GM03348 (cell line): ENCODE measurements around the gene MOGAT1.
A peak's percentile ranks its signal among the peaks of the same experiment; 100 is the strongest.

Experiments used
- DNase-seq: peaks from one replicate; pipeline ENCODE4 v3.0.0; 2012; ENCODE audit warnings: low spot score

The MOGAT1 gene

DNA sequence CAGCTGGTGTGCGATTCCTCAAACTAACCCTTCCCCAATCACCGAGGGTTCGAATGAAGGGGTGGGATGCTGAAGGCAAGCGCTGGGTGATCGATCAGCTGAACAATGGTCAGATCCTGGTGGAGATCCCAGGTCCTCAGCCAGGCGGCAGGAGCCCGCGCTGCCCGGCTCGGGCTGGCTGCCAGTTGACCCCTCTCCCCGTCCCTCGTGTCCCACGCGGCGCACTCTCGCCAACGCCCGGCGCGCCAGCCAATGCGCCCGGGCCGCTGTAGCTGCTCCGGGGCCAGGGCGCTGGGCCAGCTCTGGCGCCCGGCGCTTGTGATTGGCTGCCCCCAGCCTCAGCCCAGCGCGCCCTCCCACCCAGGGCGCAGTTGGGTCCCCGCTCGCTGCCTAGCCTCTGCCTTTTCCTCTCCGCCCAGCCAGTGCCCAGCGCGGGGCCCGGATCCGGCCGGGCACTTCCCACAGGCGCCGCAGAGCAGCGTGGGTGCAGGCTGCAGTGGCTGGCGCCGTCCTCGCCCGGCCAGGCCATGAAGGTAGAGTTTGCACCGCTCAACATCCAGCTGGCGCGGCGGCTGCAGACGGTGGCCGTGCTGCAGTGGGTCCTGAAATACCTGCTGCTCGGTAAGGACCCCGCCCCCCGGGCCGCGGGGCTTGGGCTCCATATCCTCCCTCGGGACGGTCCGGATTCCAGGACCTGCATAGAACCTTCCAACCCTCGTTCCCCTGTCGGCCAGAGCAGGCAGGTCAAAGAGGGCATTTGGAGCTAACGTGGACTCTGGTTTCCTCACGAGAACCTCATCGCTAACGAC is at the start of gene MOGAT1:
Gene MOGAT1, plus strand, starts transcription at position 400 of the 809 bp plus-strand sequence. Its CDS starts 128 bp downstream, at position 528.
- DNase-seq, result peak; percentile 59

- DNase-seq, result no peak
Observed at GRCh38 chr2:222621893-222622292, 49.6 kb upstream of the MOGAT1 start.

- DNase-seq, result no peak
Observed at GRCh38 chr2:222622910-222623309, 48.5 kb upstream of the MOGAT1 start.

GRCh38 chr2:222623756-222624309 is 47.6 kb upstream of the MOGAT1 start:
- DNase-seq, result no peak

DNA sequence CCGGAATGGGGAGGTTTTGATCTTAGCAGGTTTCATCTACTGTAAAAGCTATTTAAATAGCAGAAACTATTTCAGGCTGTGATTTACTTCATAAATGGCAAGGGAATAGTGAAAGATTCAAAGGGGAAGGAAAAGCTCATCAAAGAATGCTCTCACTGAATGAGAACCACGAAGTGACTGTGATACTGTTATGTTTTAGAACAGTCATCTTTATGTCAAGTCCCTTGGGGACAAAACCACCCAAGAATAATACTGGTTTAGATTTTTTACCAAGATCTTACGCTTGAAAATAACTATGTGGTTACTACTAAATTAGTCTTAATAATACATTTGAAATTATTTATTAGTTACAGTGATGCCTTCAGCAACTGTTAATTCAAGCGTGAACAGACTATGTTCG is 43.7 kb upstream of the MOGAT1 start:
- DNase-seq, result no peak

DNA sequence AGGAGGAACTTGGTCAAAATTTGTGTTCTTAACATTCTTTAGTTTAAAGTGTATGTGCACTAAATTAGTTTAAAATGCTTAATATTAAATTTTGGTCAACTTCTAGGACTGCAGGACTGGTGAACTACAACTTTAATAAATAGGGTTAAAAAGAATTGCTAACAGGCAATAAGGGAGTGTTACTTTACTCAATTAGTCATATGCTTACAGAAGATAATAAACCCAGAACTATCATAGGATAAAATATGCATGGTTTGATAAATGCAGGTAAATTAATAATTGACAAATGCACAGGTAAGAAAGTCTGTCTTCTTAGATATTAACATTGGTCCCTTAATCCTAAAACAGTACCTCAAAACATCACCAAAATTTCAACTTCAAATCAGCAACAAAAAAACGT is 36.2 kb upstream of the MOGAT1 start:
- DNase-seq, result no peak

DNA sequence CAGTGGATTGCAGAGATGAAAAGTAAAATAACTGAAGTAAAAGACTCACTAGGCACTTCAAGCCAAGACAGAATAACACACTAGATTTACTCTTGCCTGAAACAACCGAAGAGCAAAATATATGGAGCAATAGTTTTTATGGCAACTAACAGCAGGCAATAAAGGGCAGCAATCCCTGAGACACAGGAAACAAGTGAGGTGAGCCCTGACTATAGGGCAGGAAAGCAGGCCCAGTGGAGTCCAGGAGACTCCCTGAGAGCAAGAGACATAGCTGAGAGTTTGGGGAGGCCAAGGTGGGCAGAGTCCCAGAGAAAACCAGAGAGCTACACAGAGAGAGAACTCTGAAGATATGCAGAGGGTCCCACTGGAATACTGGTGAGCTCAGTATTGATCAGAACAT is 34.4 kb upstream of the MOGAT1 start:
- no peak for DNase-seq

GRCh38 chr2:222641336-222641735 is 30.1 kb upstream of the MOGAT1 start:
- no peak for DNase-seq

DNA sequence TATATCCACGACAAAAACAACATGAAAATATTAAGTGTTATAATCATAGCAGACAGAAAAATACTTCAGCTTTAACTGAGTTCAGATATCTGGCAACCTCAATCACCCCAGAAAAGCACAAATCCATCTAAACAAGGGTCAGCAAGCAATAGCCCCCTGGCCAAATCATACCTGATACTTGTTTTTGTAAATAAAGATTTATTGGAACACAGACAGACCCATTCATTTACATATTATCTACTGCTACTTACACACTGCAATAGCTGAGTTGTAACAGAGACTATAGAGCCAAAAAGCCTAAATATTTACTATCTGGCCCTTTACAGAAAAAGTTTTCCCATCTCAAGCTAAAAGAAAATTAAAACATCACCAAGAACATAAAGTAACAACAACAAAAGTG is 28.3 kb upstream of the MOGAT1 start:
- no peak for DNase-seq

DNA sequence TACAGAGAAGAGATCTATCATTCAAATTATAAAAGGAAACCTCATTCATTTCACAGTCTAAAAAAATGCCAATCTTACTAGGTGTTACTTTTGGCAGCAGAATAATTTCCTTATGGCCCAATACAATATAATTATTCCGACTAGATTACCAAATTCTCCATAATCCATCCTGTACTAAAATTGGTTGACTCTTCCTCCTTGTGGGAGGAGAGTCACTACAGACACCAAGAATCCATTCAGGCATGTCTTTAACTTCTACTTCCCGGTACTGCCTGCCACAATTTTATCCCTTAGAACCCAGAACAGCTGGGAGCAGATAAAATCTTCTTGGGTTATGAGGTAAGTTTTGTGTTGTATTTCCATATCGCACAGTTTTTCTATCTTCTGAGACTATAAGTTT is 25.4 kb upstream of the MOGAT1 start:
- no peak for DNase-seq

- no peak for DNase-seq
Observed at GRCh38 chr2:222649801-222650200, 21.7 kb upstream of the MOGAT1 start.

DNA sequence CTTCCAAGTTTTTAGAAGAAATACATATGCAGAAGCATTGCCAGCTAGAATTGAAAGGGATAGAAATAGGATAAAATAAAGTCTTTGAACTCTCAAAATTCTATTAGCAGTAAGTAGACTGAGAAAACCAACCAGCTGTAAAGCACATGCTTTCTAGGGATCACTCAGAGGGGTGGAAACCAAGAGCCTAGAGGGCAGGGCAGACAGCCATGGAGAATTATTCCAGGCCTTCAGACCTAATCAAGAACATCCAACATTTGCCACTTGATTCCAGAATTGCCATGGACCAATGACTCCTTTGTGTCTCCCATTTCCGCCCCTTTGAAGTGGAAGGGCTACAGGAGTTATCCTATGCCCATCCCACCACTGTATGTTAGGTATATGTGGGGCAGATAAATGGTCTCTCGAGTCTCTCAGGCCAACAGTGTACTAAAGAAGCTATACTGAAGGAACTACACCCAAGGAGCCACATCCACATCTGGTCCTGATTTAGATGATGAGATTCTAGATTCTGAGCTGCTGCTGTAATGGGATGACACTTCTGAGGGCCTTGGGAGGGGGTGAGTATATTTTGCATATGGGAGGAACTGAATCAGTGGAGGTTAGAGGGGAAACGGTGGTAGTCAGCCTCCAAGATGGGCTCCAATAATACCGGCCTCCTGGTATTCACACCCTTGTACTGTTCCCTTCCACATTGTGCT is 19.6 kb upstream of the MOGAT1 start:
- peak; percentile 46 for DNase-seq

- DNase-seq, result no peak
Observed at GRCh38 chr2:222652491-222653255, 18.8 kb upstream of the MOGAT1 start.

- DNase-seq, result no peak
Observed at GRCh38 chr2:222653280-222653679, 18.2 kb upstream of the MOGAT1 start.

- DNase-seq, result peak; percentile 98
Observed at GRCh38 chr2:222655787-222656525, 15.5 kb upstream of the MOGAT1 start, which contains the start of gene FARSB. TSS of gene FARSB (minus strand) at chr2:222656092. CDS start at chr2:222656073, 19 bp downstream.

DNA sequence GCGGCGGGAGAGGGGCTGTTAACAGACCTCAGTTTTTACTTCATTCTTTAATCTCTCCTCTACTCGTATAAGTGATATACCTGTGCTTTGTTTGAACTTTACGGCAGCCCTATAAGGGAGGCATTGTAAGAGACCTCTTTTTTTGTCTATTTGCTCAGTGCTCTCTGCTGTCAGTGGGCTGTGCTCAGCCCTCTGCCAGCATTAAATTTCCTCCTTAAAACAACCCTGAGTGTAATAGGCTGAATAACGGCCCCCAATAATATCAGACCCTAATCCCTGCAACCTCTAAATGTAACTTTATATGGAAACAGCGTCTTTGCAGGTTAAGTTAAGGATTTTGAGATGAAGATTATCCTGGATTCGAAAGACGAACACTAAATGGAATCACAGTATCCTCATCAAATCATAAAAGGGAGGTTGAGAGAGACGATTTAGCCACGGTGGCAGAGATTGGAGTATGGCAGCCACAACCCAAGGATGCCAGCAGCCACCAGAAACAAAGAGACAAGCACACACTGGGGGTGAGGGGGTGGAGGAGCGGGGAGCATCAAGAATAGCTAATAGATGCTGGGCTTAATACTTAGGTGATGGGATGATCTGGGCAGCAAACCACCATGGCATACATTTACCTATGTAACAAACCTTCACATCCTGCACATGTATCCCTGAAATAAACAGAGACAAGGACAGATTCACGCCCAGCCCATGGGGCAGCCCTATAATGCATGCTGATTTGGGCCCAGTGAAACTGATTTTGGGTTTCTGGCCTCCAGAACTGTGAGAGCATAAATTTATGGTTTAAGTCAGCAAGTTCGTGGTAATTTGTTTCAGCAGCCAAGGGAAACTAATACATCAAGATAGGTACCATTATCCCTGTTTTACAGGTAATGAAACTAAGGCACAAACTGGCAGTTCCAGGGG is 14.7 kb upstream of the MOGAT1 start:
- peak; percentile 15 for DNase-seq

- DNase-seq, result no peak
Observed at GRCh38 chr2:222663479-222663878, 8.0 kb upstream of the MOGAT1 start.

- DNase-seq, result no peak
Observed at GRCh38 chr2:222668494-222669154, 2.8 kb upstream of the MOGAT1 start.

DNA sequence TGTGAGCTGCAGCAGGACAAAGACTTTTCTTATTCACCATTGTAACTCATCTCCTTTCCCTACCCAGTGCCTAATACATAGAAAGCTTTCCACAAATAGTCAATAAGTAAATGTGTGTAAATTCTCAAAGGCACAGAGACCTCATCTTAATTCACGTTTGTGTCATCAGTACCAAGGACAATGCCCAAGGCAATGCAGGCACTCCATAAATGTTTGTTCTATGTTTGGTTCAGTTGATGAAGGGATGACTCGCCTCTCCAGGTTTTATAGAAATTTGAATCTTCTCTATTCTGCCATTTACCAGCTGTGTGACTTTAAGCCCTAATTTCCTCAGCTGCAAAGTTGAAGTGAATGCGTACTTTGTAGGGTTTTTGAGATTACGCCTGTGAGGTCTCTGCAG is 2.1 kb upstream of the MOGAT1 start:
- no peak for DNase-seq
